ENCODE data around the gene KSR2. TPM values are rescaled to one million over a fixed set of nuclear protein-coding genes. Genes with fewer than 3 reads are reported as not detected.

The KSR2 gene
- total and polyA plus RNA-seq, 2 of the 13 experiments (the other 11 are each of a cell fraction or from before 2014, with no cell fraction given) = 0.02 TPM; not detected in 1

DNA sequence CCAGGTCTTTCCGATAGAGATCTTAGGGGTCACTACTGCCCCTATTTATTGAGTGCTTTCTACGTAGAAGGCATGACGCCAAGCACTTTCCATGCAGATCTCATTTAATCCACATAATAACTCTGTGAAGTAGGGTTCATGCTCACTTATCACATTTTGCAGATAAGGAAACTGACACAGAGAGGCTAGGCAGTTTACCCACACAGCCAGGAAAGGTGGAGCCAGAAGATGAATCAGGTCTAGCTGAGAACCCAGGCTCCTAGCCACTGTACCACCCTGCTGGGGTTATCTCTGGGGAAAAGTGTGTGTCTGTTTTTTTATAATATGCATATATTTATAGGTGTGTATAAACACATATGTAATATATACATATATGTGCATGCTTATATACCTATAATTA is 83.6 kb downstream of the KSR2 start:
- Histone ChIP-seq H3K4me1 (ENCODE audit: insufficient read depth, low read length) (no peaks in the 10 kb centered on the region), H2AFZ (ENCODE audit: low read length) (no peak overlapping the region), H3K9ac (ENCODE audit: insufficient read depth, low read depth, low read length) (no peak overlapping the region), H3K79me2 (ENCODE audit: insufficient read depth, low read length) (no peaks in the 10 kb centered on the region), H4K20me1 (ENCODE audit: insufficient read depth, low read length) (no peaks in the 10 kb centered on the region), H3K4me2 (ENCODE audit: low read depth, low read length) (no peak overlapping the region), H3K4me3 (replicated peaks in 1 of 3; ENCODE audit: insufficient read depth in 1 of 3, low read depth in 2 of 3, low read length in 3 of 3) (no peak overlapping the region), H3K27ac (ENCODE audit: extremely low read length, insufficient read depth, low read length) (no peak overlapping the region), H3K9me3 (ENCODE audit: low read length) (no peaks in the 10 kb centered on the region), H3K36me3 (replicated peaks in 1 of 2; ENCODE audit: control insufficient read depth in 1 of 2, insufficient read depth in 2 of 2, low read length in 2 of 2) (no peaks in the 10 kb centered on the region), H3K27me3 (ENCODE audit: control insufficient read depth in 1 of 2, insufficient read depth in 2 of 2, low read length in 2 of 2) (no peaks in the 10 kb centered on the region; a peak in 2 of 5 replicates)
- intact Hi-C loops (cut with micrococcal nuclease; ENCODE audit: unreplicated experiment) = no loop called here
- CTCF ChIA-PET (ENCODE audit: low intra/inter-chr PET ratio, low total read pairs) = no interaction called here
- no peak for FAIRE-seq
- DNase-seq (ENCODE audit: low spot score) = no peak
- no peak for ATAC-seq
- POLR2A ChIA-PET = no interaction called here
- in situ Hi-C loops (cut with HindIII; ENCODE audit: extremely low pct_ligation_motif_present, low pct_unique_long_range_greater_than_20kb) = no loop called here
- 42% methylated on average over 2 of the region's 3 CpGs for WGBS (ENCODE audit: low lambda C conversion rate)
- no TSS peak for BruUV-seq (replicated peaks)
- TF ChIP-seq TCF12 (IDR thresholded peaks at IDR 0.05) = no peak
- no peak for TF ChIP-seq TCF12 (CRISPR knock-in tag; IDR thresholded peaks at IDR 0.05)
- TF ChIP-seq ZNF609 (CRISPR knock-in tag; IDR thresholded peaks at IDR 0.05; ENCODE audit: borderline replicate concordance) = no peak
- TF ChIP-seq BCLAF1 (IDR thresholded peaks at IDR 0.05) = no peak
- no peak for TF ChIP-seq MAFK (conservative IDR thresholded peaks at IDR 0.05 in 1 of 2, IDR thresholded peaks at IDR 0.05 in 1 of 2; ENCODE audit: low read length in 2 of 2)
- no peak for TF ChIP-seq ZSCAN9 (CRISPR knock-in tag; IDR thresholded peaks at IDR 0.05; ENCODE audit: borderline replicate concordance)
- no peak for TF ChIP-seq ZNF550 (CRISPR knock-in tag; IDR thresholded peaks at IDR 0.05; ENCODE audit: borderline replicate concordance)
- no peak for TF ChIP-seq ELF1 (CRISPR knock-in tag; IDR thresholded peaks at IDR 0.05)
- TF ChIP-seq, protein P1, sequence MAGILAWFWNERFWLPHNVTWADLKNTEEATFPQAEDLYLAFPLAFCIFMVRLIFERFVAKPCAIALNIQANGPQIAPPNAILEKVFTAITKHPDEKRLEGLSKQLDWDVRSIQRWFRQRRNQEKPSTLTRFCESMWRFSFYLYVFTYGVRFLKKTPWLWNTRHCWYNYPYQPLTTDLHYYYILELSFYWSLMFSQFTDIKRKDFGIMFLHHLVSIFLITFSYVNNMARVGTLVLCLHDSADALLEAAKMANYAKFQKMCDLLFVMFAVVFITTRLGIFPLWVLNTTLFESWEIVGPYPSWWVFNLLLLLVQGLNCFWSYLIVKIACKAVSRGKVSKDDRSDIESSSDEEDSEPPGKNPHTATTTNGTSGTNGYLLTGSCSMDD (CRISPR knock-in tag; IDR thresholded peaks at IDR 0.05) = no peak
- TF ChIP-seq KMT2B (CRISPR knock-in tag; IDR thresholded peaks at IDR 0.05) = no peak
- no peak for TF ChIP-seq ZNF605 (CRISPR knock-in tag; IDR thresholded peaks at IDR 0.05)
- TF ChIP-seq CHCHD3 (CRISPR knock-in tag; IDR thresholded peaks at IDR 0.05) = no peak
- no peak for TF ChIP-seq ZNF280D (CRISPR knock-in tag; IDR thresholded peaks at IDR 0.05)
- TF ChIP-seq ATF1 (CRISPR knock-in tag; IDR thresholded peaks at IDR 0.05) = no peak
- no peak for TF ChIP-seq CCDC6 (CRISPR knock-in tag; IDR thresholded peaks at IDR 0.05)

All from HepG2 (cell line).